GM23248 (cell line): Measurements from ENCODE around the gene VIPR2.

Experiments used
- EZH2 ChIP-seq: fragments of 200-600 bp; sonication (generic); IDR thresholded peaks from 2 replicates; pipeline ENCODE4 v1.6.1; 2018; ENCODE audit warnings: antibody characterized with exemption, mild to moderate bottlenecking; ENCODE audit not compliant: insufficient read depth, poor library complexity, severe bottlenecking
- EZH2phosphoT487 ChIP-seq: fragments of 200-600 bp; sonication (generic); IDR thresholded peaks from 2 replicates; pipeline ENCODE4 v1.6.1; 2018; ENCODE audit warnings: antibody characterized with exemption, moderate library complexity, mild to moderate bottlenecking, low read depth; ENCODE audit not compliant: insufficient read depth

DNA sequence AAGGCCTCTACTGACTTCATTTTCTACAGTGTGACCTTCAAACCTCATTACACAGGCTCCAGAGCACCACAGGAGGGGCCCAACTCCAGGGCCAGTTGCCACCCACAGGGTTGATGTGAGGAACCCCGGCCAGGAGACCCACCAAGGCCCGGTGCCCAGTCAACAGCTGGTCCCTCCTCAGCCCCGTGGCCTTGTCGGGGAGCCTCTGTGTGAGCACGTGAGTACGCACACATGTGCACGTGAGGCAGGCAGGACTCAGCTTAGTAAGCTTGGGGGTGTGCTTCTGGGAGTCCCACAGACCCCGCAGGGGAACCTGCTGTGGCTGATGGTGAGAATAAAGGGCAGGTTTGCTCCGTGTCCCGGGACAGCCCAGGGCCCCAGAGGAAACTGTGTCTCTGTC is 104.5 kb downstream of the VIPR2 start:
- TF ChIP-seq EZH2 (no peak), EZH2phosphoT487 (no peak)
